NCI-H2029 treated with DMSO at 0.1 percent for 48 hours (cell line): ENCODE measurements around the gene FBXW7.
"Not testable (repeated sequence)": the region's sequence is repeated elsewhere in the genome, so short reads cannot be mapped to it uniquely, and the experiment has no call there.

Experiments used
- DNase-seq: peaks from one replicate; lab custom pipeline; 2025; lab: John Stamatoyannopoulos, UW

The FBXW7 gene

DNA sequence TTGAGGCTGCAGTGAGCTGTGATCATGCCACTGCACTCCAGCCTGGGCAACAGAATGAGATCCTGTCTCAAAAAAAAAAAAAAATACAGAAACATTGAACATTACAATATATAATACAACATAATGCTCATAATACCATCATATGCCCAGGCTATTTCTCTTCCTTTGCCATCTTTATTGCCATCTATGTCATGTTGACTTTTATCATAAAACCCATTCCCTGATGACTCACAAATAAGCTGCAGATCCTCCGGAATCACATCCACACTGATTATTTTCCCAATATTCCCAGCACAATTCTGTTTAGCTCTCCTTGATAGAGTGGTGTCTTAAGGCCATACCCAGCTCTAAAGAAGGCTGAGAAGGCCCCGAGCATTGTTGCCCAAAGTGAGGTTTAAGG, 9.2 kb upstream of the FBXW7 start:
- no peak for DNase-seq

DNA sequence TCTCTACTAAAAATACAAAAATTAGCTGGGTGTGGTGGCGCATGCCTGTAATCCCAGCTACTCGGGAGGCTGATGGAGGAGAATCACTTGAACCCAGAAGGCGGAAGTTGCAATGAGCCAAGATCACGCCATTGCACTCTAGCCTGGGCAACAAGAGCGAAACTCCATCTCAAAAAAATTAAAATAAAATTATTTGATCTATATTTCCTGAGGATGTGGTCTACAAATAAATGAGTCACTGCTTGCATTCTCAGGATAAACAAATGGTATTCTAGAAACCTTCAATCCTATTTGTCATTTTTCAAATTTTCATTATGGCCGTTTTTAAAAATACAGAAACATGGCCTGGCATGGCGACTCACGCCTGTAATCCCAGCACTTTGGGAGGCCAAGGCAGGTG, 8.6 kb upstream of the FBXW7 start:
- DNase-seq, result not testable (repeated sequence)

DNA sequence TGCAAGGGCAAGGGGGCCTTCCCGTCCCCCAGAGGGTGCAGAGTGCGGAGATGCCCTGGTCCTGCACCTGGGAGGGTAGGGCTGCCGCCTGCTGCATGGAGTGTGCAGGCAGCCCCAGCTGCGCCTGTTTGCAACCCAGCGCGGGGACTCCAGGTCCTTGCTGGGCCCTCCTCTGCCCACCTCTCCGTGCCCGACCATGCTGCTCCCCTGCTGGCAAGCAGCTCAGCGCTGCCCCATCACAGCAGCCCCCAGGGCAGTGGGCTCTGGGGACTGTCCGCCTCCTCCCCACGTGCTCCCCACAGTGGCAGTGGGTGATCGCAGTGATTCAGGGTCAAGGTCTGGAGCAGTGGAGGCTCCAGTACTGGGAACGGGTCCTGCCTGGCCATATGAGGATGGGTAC, 5.0 kb upstream of the FBXW7 start:
- DNase-seq, result no peak

DNA sequence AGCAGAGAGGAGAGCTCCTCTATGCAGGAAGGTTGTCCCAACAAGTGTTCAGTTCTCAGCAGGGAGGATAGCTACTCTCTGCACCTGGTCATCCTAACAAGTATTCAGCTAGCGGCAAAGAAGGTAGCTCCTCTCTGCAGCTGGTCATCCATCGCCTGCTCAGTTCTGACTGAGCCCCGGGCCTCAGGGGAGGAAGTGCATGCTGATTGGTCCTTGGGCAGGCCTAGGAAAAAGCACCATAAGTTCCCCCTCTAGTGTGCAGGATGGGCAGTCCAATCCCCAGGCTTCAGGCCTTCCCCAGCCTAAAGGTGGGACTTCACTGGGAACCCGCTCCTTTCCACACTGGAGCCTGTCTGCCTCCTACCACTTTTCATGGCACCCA, 4.4 kb upstream of the FBXW7 start:
- DNase-seq, result no peak

DNA sequence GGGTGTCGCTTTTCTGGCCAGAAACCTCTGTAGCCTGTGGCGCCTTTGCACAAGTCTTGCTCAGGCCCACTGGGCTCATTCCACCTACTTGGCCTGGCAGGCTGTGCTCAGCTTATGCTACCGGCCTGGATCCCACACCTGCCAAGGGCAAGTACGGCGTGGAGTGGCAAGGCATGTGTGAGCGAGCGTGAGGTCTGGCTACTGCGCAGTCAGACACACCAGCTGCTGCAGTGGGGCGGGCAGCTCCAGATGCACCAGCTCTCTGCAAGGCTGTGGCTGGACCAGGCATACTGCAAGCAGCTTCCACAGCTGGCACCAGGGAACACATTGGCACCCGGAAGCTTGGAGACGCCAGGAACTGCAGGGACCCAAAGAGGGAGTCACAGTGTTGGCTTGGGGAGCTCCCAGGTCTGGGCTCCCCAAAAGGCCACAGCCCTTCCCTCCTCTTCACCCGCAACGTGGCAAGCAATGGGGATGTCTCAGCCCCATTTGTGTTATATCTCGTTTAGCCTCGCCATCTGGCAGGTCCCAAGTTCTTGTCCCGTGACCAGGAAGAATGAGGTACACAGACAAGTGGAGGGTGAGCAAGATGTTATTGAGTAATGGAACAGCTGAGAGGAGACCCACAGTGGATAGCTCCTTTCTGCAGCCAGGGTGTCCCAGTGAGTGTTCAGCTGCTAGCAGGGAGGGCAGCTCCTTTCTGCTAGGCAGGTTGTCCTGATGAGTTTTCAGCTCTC, 3.8 kb upstream of the FBXW7 start:
- no peak for DNase-seq

DNA sequence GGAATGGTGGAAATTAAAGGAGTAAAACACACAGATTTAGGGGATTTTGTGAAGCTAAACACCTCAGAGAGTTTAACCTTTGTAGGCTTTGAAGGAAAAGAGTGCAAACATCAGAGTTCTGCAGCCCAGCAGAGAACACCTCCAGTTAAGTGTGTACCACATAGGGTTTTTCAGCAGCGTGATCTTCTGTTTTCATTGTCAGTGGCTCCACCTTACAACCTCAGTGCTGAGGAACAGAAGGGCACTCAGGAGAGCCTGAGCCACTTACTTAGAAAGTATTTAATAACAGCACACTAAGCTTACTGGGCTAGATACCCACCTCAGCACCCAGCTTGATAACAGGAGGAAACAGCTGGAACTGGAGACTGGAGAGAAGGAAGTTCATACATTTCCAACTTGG, 2.0 kb upstream of the FBXW7 start:
- DNase-seq, result no peak

DNA sequence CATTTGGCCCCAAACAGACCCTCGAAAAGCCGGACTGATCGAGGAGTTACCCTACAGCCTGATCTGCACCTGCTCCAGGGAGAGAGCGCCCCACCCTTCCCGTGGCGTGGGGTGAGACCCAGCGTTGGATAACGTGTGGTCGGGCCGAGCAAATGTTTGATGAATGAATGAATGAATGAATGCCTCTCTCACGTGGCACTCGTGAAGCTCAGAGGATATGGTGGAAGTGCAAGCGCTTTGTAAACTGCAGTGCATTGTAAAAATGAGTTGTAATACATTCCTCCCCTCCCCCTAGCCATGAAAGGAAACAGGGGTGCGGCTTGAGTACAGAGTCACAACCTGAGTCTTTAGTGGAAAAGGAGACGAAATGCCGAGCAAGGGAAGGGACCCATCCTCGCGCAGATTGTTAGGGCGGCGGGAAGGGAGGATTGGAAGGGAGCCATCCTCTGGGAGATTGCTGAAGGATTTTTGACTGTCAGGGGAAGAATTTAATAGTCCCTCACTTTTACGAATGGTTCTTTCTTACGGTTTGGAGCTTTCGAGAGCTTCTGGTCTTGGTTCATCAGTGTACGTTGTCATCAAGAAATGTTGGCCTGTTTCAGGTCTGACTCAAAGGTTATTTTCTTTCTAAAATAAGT, 772 bp upstream of the FBXW7 start:
- DNase-seq, result no peak

DNA sequence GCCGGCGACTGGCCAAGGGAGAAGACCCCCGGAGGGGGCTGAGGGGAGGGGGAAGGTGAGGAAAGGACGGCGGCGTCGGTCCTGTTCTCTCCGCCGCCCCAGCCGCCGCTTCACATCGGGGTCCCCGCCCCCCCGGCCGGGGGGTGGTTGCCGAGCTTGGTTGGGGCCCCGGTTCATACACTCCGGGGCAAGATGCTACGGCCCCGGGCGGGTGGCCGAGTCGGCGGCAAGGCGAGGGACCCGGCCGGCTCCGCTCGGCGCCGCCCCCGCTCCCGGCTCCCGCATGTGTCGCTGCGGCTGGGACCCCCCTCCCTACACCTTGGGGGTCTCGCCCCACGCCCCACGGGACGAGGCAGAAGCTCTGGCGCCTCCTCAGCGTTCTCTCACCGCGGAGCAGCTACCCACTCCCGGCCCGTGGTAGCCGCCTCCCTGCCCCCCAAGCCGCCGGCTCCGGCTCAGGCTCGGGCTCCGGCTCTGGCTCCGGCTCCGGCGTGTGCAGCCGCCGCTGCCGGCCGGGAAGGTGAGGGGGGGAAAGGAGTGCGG, 461 bp downstream of the FBXW7 start:
- DNase-seq, result no peak

DNA sequence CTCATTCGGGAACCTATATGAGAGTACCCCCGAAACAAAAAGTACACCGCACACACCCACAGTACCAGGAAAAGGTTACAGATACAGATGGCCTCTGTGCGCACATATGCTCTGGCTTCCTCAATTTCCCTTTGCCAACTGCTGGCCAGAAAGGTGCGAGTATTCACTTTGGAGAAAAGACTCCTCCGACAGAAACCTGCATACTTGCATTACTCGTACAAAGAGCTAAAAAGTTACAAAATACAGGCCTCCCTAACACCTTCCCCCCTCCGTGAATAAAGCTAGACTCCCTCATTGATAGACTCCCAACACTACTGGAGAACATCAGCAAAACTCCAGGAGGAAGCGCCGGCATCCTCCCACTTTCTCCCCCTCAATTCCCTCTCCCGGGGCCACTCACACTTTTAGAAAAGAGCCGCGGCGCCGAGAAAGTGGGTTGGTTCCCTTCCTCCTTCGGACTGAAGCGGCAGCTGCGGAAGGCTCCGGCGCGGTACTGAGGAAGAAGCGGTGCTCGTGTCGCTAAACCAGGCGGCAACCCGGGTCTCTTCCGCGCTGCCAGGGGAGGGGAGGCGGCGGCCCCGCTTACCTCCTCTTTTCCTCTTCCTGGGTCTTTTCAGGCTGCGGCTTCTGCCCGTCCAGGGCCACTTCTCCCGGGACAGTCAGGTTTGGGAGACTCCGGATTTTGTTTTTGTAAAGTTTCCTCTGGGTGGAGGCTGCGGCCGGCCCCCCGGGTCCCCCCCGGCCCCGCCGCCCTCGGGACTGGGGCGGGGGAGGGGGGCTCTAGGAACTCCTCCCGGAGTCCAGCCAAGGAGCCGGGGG, 1.1 kb downstream of the FBXW7 start:
- DNase-seq, result no peak

DNA sequence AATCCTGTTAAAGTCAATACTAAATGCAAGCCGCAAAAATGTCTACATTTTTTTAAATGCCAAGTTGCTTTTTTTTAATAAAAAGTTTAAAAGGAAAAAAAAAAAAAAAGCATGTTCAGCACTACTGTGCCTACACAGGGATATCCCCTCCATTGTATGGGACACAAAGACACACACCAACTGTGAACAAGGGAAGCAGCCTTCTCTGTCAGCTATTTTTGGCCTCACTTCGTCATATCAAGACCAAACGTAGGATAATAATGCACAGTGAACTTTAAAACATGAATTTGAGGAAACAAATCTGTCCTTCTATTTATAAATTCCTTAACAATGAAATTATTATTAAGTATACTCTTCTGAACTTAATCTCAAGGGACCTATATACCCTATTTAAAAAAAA, 4.4 kb downstream of the FBXW7 start:
- DNase-seq, result no peak

DNA sequence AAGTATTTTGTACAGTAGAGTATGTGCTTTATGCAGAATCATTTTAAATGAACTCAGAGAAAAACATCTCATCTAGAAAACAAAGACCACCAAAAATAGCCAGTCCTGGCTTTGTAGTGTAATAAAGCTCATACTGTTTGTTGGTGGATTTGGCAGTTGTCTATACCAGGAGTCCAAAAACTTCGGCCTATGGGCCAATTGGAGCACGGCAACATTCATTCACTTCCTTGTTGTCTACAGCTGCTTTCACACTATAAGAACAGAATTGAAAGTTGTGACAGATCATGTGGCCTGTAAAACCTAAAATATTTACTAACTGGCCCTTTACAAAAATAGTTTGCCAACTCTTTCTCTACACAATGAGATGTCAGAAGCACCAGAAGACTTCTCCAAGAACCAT, 5.3 kb downstream of the FBXW7 start:
- DNase-seq, result no peak

DNA sequence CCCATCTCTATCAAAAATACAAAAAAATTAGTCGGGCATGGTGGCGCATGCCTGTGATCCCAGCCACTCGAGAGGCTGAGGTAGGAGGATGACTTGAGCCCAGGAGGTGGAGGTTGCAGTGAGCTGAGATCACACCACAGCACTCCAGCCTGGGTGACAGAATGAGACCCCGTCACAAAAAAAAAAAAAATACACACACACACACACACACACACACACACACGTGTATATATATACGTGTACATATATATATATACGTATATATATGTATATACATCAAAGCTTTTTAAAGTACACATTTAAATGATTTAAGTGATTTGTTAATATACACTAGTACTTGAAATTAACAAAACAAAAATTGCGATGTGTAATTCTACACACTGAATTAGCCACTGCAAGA, 6.0 kb downstream of the FBXW7 start:
- no peak for DNase-seq

DNA sequence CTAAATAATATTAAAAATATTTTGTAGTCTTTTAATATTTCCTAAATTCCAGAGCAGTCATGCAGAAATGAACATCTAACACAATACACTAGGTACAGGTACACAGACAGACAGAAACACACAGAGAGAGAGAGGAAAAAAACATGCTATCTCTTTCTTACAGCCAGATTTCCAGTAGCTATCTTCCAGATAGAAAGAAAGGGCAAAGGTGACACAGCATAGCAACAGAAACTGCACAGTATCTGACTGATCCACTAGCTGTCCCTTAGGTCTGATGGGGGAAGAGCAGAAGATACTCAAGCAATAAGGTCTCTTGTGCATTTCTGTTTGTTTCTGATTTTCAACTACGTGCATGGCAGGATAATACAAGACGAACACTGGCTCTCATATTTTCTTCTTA, 7.8 kb downstream of the FBXW7 start:
- DNase-seq, result no peak

DNA sequence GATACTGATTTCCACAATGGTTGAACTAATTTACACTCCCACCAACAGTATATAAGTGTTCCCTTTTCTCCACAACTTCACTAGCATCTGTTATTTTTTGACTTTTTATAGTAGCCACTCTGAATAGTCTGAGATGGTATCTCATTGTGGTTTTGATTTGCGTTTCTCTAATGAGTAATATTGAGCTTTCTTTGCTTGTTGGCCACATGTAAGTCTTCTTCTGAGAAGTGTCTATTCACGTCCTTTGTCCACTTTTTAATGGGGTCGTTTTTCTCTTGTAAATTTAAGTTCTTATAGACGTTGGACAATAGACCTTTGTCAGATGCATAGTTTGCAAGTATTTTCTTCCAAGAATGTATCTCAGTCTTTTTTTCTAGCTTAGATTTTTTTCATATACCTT, 10.0 kb downstream of the FBXW7 start:
- DNase-seq, result no peak

DNA sequence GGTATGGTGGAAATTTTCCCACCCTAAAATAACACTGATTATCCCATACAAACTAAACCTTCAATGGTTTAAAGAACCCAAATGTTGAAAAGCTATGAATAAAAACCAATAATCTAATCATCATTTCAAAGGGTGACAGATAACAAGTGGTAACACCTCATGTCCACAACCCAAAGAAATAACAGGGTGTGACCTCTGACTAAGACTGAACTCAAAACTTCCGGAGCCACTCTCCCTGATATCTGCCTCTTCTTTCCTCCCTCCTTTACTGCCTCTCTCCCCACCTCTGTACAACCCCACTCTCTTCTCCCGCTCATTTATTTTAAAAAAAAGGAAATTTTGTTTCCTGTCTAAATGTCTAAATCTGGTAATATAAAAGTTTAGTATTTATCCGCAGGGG, 11.5 kb downstream of the FBXW7 start:
- DNase-seq, result no peak

DNA sequence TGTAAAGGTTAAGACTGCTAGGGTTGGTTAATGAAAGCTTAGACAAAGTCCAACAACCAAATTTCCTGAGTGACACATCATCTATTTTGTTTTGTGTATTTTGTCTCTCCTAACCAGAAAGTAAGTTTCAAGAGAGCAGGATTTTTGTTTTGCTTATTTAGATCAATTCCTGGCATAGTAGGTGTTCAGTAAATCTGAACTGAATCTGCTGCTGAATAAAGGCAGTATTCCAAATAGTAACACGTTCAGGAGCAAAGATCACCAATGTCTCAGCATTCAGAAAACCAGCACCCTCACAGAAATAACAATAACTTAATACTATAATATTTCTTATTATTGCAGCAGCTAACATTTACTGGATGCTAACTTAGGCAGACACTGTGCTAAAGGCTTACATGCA, 12.2 kb downstream of the FBXW7 start:
- DNase-seq, result no peak

DNA sequence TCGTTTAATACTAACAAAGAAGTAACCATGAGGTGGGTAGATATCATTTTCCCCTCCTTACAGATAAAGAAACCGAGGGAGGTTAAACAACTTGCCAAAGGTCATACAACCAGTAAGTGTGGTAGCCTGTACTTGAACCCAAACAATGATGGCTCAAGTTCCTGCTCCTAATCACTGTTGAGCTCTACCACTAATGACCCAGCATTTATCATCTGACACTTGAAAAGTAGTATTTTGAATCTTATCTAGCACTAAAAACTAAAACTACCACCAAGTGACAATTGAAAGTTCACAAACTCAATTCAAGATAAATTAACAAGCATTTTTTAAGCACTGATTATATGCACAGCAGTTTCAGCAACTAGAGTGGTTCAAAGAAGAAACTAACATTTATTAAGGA, 13.1 kb downstream of the FBXW7 start:
- DNase-seq, result no peak

DNA sequence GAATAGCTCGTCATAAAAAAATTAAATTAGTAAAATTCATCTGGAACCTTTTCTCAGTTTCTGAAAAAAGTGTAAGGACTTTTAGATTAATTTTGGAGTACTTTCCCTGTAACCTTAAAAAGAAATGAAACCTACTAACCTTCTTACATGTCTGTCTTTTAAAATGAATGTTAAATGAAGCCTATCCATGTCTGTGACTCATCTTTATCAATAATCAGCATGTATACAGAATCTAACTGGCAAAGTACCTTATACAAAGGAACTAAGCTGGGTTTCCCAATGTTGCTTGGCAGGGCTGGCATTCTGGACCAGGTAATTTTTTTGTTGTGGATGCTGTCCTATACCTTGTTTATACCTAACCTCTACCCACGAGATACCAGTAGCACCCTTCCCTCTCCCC, 13.6 kb downstream of the FBXW7 start:
- no peak for DNase-seq

DNA sequence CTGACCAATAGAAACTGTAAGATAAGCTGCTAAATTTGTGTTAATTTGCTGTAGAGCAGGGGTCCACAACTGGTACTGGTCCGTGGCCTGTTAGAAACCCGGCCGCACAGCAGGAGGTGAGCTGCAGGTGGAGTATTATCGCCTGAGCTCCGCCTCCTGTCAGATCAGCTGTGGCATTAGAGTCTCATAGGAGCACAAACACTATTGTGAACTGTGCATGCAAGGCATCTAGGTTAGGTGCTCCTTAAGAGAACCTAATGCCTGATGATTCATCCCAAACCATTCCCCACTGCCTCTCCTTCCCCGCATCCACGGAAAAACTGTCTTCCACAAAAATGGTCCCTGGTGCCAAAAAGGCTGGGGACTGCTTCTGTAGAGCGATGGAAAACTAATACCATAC, 19.7 kb downstream of the FBXW7 start:
- no peak for DNase-seq

DNA sequence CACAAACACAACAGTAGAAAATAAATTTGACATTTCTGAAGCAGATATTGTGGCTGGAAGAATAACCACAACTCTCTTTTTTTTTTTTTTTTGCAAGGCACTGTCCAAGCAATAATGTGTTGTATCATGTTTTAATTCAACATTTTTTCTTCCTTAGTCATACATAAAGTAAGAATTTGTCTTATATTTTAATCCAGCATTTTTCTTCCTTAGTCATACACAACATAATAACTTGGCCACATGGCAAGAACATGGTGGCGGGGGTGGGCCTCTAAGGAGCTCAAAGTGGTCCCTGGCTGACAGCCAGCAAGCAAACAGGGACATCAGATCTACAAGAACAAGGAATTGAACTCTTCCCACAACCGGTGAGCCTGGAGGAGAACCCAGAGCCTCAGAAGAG, 20.2 kb downstream of the FBXW7 start:
- DNase-seq, result no peak

DNA sequence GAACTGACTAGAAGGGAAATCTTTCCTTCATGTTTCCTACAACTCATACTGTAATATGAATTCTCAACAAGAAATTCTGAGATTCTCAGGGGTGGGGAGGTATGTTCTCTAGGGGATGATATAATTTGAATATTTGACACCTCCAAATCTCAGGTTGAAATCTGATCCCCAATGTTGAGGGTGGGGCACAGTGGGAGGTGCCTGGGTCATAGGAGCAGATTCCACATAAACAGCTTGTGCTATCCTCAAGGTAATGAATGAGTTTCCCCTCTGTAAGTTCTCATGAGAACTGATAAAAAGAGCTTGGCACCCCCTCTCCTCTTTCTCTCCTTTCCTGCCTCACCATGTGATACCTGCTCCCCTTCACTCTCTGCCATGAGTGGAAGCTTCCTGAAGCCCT, 21.5 kb downstream of the FBXW7 start:
- no peak for DNase-seq

DNA sequence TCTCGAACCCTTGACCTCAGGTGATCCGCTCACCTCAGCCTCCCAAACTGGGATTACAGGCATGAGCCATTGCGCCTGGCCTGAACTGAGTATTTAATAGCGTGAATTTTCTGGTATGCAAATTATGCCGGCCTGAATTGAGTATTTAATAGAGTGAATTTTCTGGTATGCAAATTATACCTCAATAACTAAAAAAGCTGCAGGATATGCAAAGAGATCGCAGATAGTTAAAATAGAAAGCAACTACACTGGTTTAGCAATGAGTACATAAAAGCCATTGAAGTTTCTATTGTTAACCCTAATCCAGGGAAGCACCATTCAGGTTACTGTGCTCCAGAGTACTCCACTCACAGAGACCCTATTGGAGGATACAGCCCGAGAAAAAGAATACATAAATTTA, 22.8 kb downstream of the FBXW7 start:
- no peak for DNase-seq

DNA sequence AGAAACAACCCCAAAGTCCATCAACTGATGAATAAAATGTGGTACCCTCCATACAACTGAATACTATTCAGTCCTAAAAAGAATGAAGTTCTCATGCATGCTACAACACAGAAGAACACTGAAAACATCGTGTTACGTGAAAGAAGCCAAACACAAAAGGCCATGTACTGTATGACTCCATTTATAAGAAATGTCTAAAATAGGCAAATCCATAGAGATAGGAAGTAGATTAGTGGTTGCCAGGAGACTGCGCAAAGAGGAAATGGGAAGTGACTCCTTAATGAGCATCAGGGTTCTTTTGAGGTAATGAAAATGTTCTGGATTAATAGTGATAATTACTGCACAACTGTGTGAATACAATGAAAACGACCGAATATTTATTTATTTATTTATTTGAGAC, 23.4 kb downstream of the FBXW7 start:
- no peak for DNase-seq
